HG03442 (cell line): ENCODE results near the gene PLEKHH2.
"Not testable (repeated sequence)": the region's sequence is repeated elsewhere in the genome, so short reads cannot be mapped to it uniquely, and the experiment has no call there.

Experiments
- ATAC-seq: cut with Tn5 transposase; IDR thresholded peaks from one replicate; pipeline ENCODE4 v1.9.1; 2021; ENCODE audit warnings: mild to moderate bottlenecking, moderate library complexity; ENCODE audit not compliant: unreplicated experiment

PLEKHH2 gene

DNA sequence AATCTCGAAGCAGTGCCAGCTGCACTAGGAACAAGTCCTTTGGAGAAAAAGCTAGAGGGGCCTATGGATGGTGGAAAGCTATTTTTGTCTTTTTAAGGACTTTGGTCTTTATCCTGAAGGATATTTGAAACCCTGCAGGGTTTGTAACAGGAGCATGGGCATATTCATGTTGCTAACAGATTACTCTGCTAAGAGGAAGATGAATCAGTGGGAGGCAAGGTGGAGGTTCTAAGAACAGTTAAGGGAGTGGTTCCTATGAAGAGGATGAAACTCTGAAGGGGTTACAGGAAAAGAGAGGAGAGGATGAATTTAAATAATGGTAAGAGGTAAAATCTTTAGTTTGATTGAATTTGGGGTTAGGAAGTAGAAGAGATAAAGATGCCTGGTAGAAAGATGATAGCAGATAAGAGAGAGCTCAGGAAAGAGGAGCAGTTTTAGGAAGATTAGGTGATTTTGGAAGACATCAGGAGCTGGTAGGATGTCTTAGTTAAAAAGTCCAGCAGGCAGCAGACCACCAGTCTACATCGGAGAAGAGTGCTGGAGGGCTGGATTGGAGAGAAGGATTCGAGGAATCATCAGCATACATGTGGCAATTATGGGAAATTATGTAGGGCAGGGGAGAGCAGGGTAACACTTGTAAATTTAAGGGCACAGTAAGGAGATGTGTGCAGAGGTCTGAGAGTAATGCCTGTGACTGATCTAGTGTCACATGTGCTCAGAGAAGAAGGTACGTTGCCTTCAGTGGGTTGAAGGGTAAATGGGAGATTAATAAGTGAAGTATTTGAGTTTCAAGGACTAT, 78.4 kb downstream of the PLEKHH2 start:
- no peak for ATAC-seq

GRCh38 chr2:43717322-43717721, 80.3 kb downstream of the PLEKHH2 start:
- ATAC-seq: no peak

DNA sequence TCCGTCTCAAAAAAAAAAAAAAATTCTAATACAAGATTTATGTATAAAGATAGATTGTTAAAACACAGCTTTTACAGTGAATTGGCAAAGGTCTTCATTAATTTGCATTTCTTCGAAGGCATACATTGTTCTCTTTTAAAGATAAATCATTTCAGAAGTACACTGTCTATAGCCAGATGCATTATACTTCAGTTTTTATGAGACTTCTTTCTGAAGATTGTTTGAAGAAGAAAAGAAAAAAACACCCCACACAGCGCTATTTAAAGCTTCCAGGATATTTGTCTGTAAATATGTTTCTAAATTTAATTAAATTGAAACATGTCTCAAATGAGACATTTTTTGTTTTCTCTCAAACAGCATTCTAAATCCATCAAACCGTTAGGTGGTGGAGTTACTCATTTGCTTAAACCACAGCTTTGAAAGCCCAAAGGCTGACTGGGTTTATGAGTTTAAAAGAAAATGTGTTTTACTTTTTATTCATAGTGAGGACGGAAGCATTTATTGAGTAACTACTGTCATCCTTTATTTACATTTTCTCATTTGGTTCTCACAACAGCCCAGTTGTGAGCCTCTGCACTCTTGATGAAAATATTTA, 81.6 kb downstream of the PLEKHH2 start:
- ATAC-seq: no peak

- ATAC-seq: no peak
Measured at GRCh38 chr2:43724728-43725526, 87.9 kb downstream of the PLEKHH2 start.

DNA sequence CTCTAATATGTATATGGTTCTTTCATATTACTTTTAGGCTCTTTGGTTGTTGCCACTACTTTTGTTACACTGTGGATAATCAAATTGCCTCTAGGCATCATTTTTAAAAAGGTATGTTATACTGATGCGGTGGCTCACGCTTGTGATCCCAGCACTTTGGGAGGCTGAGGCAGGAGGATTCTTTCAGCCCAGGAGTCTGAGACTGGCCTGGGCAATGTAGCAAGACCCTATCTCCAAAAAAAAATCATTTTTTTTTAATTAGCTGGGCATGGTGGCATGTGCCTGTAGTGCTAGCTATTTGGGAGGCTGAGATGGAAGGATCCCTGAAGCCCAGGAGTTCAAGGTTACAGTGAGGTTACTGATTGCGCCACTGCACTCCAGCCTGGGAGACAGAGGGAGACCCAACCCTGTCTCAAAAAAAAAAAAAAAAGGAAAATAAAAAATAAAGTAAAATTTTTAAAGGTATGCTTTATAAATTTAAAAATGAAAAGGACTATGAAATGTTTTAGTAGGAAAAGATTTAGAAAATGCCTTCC, 88.7 kb downstream of the PLEKHH2 start:
- no peak for ATAC-seq

GRCh38 chr2:43726961-43727633, 90.0 kb downstream of the PLEKHH2 start:
- not testable (repeated sequence) for ATAC-seq

GRCh38 chr2:43727634-43728014, 90.6 kb downstream of the PLEKHH2 start:
- no peak for ATAC-seq

DNA sequence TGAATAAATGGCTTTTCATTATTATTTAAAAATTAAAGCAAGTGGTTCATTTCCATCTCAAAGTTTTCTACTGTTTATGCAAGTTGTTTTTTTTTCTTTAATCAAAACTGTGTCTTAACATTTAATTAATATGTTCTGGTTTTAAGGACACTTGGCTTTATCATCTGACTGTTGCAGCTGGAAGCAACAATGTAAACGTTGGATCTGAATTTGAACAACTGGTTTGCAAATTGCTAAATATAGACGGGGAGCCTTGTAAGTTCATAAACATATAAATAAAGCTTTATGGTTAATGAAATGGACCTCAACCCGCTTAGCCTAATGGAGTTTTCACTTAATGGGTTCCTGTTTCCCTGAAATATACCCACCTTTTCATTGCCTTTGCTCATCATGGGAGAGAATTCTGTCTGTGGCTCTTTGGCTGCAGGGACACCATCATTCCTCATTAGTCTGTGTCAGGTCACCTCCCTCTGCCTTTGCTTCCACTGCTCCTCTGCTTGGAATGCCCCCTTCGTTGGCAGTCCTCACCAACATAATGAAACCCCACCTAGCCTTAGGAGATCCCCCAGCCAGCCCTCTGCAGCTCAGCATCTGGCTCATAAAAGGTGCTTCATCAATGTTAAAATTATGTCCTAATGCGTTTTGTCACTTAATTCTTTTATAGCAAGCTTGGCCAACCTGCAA, 92.6 kb downstream of the PLEKHH2 start:
- ATAC-seq: no peak

GRCh38 chr2:43731211-43731610, 94.2 kb downstream of the PLEKHH2 start:
- no peak for ATAC-seq

- ATAC-seq: no peak
Measured at GRCh38 chr2:43736637-43737036, 99.6 kb downstream of the PLEKHH2 start.

DNA sequence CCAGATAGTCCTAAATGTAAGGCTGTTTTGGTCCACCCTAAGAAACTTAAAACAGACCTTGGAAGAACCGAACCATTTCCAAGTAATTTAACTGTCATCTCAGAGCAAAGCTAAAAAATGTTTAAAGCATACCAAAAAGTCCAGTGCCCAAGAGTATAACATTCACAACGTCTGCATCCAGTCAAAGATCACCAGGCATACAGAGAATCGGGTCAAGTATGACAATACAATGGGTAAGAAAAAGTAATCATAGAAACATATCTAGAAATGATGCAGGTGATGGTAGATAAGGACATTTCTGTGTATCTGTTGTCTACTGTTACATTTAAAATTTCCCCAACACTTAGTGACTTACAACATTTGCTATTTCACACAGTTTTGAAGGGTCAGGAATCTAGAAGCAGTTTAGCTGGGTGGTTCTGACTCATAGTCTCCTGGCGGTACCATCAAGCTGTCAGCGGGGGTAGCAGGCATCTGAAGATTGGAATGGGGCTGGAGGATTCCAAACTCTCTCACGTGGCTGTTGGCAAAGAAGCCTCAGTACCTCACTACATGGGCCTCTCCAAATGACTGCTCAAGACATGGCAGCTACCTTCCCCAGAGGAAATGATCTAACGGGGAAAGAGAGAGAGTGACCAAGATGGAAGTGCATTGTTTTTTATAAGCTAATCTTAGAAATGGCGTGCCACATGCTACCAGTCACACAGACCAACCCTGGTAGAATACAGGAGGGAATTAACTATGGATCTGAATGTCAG, 100.2 kb downstream of the PLEKHH2 start:
- ATAC-seq: no peak

GRCh38 chr2:43737855-43738254, 100.8 kb downstream of the PLEKHH2 start:
- ATAC-seq: no peak

DNA sequence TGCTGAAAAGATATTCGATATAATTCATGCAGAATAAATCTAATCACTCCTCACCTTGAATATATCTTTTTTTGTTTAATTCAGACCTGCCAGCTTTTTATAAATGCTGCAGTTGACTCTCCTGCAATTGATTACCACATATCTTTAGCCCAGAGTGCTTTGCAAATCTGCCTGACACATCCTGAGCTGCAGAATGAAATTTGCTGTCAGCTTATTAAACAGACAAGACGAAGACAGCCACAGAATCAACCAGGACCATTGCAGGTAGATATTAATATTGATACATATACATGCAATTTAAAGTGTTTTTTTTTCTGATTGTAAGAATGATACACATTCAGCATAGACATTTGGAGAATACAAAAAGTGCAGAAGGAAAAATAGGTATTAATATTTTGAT, 101.2 kb downstream of the PLEKHH2 start:
- ATAC-seq: no peak

- no peak for ATAC-seq
Measured at GRCh38 chr2:43743706-43744105, 106.6 kb downstream of the PLEKHH2 start.

GRCh38 chr2:43745457-43745856, 108.4 kb downstream of the PLEKHH2 start:
- ATAC-seq: no peak

GRCh38 chr2:43748333-43748732, 111.3 kb downstream of the PLEKHH2 start:
- no peak for ATAC-seq

- no peak for ATAC-seq
Measured at GRCh38 chr2:43749583-43749982, 112.5 kb downstream of the PLEKHH2 start.

DNA sequence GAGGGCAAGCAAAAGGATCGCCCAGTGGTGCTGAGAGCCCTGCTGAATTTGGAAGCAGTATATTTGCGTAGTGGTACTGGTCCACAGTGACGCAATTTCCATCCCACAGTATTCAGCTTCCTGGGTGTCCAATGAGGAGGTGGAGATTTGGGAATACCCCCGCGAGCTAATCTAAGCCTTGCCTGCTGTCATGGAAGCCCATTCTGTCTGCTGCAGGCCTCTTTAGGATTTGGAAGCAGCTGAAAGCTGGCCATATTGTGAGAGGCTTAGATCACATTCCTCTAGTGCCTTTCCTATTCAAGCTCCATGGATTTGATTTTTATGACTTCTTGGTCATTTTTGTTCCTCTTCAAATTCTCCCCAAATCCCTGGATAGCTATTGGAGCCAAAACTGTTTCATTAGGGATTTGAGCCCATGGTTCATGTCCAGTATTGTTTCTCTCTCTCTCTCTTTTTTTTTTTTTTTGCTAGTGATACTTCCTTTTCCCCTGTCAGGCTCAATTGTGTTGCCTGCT, 114.5 kb downstream of the PLEKHH2 start:
- no peak for ATAC-seq

DNA sequence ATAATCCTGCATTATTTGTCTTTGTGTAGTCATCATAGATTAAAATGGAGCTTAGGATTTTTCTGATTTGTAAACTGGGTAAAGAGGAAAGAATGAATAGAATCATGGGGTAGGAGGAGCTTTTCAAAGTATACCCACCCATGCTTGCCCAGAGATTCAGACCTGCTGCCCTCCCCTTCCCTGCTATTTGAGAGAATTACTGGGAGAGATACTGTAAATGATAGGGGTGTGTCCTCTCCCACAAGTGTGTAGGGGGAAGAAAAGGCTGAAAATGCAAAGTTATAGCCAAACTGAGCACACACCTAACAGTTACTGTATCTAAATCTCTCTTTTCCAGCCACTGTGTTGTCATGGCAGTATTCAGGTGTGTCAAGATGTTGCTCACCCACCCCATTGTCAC, 115.2 kb downstream of the PLEKHH2 start:
- ATAC-seq: no peak
